PC-3 (cell line): Measurements from ENCODE around the gene TEP1. TPM values are rescaled to one million over a fixed set of nuclear protein-coding genes. Genes with fewer than 3 reads are reported as not detected.

Source experiments
- ATAC-seq: fragments of 200-7000 bp; cut with Tn5 transposase; 2 replicates; pipeline ENCODE4 v1.9.1; 2020; ENCODE audit warnings: mild to moderate bottlenecking, moderate library complexity
- BruUV-seq: library from RNA; stranded (reverse); fragments of 400-500 nt; replicated peaks from 2 replicates; lab custom pipeline; 2021; lab: Mats Ljungman, UMichigan
- CTCF ChIA-PET: fragments of 300-600 bp; sonication (Branson Sonifier 250); formaldehyde crosslinking; loops from one replicate; lab custom pipeline; 2022; ENCODE audit warnings: antibody characterized with exemption; lab: Charles Lee
- POLR2A ChIA-PET: fragments of 300-600 bp; sonication (Branson Sonifier 250); formaldehyde crosslinking; loops from one replicate; lab custom pipeline; 2022; ENCODE audit warnings: antibody characterized with exemption; ENCODE audit not compliant: unreplicated experiment; lab: Charles Lee
- DNase-seq: peaks from one replicate; pipeline ENCODE4 v3.0.0-alpha.2; 2015
- H2AFZ ChIP-seq: fragments of 300-600 bp; sonication (generic); 2 replicates; pipeline ENCODE4 v1.6.0; 2016; ENCODE audit warnings: antibody characterized with exemption, low read length
- H3F3A ChIP-seq: fragments of 300-600 bp; sonication (generic); one replicate; pipeline ENCODE4 v1.6.0; 2017; ENCODE audit warnings: antibody characterized with exemption, low read length, control low read depth, mild to moderate bottlenecking; ENCODE audit not compliant: unreplicated experiment
- H3K27ac ChIP-seq: fragments of 300-600 bp; sonication (generic); 2 replicates; pipeline ENCODE4 v1.5.1; 2016; ENCODE audit warnings: mild to moderate bottlenecking, low read length
- H3K27me3 ChIP-seq: fragments of 300-600 bp; sonication (generic); 2 replicates; pipeline ENCODE4 v1.6.1; 2016; ENCODE audit warnings: low read length, mixed read lengths
- H3K36me3 ChIP-seq: fragments of 300-600 bp; sonication (generic); 2 replicates; pipeline ENCODE4 v1.6.1; 2016; ENCODE audit warnings: low read depth, mixed run types, low read length, mixed read lengths
- H3K4me1 ChIP-seq: fragments of 300-600 bp; sonication (generic); 2 replicates; pipeline ENCODE4 v1.5.1; 2016; ENCODE audit warnings: low read length; ENCODE audit not compliant: insufficient read depth
- H3K4me2 ChIP-seq: fragments of 300-600 bp; sonication (generic); 2 replicates; pipeline ENCODE4 v1.6.0; 2016; ENCODE audit warnings: low read length
- H3K4me3 ChIP-seq: fragments of 300-600 bp; sonication (generic); 2 replicates; pipeline ENCODE4 v1.5.1; 2016; ENCODE audit warnings: mild to moderate bottlenecking, low read length, mixed read lengths
- H3K79me2 ChIP-seq: fragments of 300-600 bp; sonication (generic); 2 replicates; pipeline ENCODE4 v1.6.1; 2017; ENCODE audit warnings: low read length, mixed read lengths
- H3K9ac ChIP-seq: fragments of 300-600 bp; sonication (generic); 2 replicates; pipeline ENCODE4 v1.6.0; 2016; ENCODE audit warnings: mild to moderate bottlenecking, low read length
- H3K9me2 ChIP-seq: fragments of 300-600 bp; sonication (generic); replicated peaks from 2 replicates; pipeline ENCODE4 v1.6.1; 2016; ENCODE audit warnings: mixed run types, low read length, mixed read lengths
- H3K9me3 ChIP-seq: fragments of 300-600 bp; sonication (generic); 2 replicates; pipeline ENCODE4 v1.6.1; 2016; ENCODE audit warnings: low read length, mixed read lengths
- H4K20me1 ChIP-seq: fragments of 300-600 bp; sonication (generic); 2 replicates; pipeline ENCODE4 v1.6.1; 2016; ENCODE audit warnings: low read length, mixed read lengths
- CTCF ChIP-seq: fragments of 300-600 bp; sonication (generic); conservative IDR thresholded peaks from 2 replicates; pipeline ENCODE4 v1.5.1; 2017; ENCODE audit warnings: antibody characterized with exemption, low read depth, mild to moderate bottlenecking, low read length
- EZH2 ChIP-seq: fragments of 300-600 bp; sonication (generic); IDR thresholded peaks from one replicate; pipeline ENCODE4 v1.6.1; 2017; ENCODE audit warnings: antibody characterized with exemption, mild to moderate bottlenecking, low read length; ENCODE audit not compliant: unreplicated experiment
- EZH2phosphoT487 ChIP-seq: fragments of 300-600 bp; sonication (generic); IDR thresholded peaks from 2 replicates; pipeline ENCODE4 v1.6.1; 2018; ENCODE audit warnings: mild to moderate bottlenecking, antibody characterized with exemption, low read length, borderline replicate concordance
- intact Hi-C: fragments of 100-400 bp; cut with micrococcal nuclease; formaldehyde crosslinking; loops from 2 replicates; pipeline ENCODE4 v1.9.0; 2023
- total RNA-seq: library from RNA; depleted of rRNA; stranded (reverse); fragments of >200 nt; gene quantifications from 2 replicates; pipeline ENCODE4 v1.2.3, GENCODE V29; 2014

TEP1 gene
- total RNA-seq, 1 experiment from 2014 or later: 8.9 TPM

GRCh38 chr14:20397511-20397910 lies 15.8 kb downstream of the TEP1 start:
- no peaks in the 10 kb centered on the region; the same call in 1 of the 2 replicates for H4K20me1 ChIP-seq
- TF ChIP-seq EZH2phosphoT487: no peak
- TF ChIP-seq EZH2: no peak
- no peak for TF ChIP-seq CTCF
- H2AFZ ChIP-seq: no peak overlapping the region
- no peaks in the 10 kb centered on the region for H3K27me3 ChIP-seq
- ChIA-PET POLR2A (no interaction called here), CTCF (no interaction called here)
- no peak overlapping the region for H3K9ac ChIP-seq
- peaks cover 12% of the 10 kb centered on the region for H3K36me3 ChIP-seq
- H3K27ac ChIP-seq: no peak overlapping the region
- H3F3A ChIP-seq: no peaks in the 10 kb centered on the region
- peaks cover 24% of the 10 kb centered on the region for H3K4me1 ChIP-seq
- no peak overlapping the region for H3K4me2 ChIP-seq
- no TSS peak for BruUV-seq
- ATAC-seq (no peak), DNase-seq (no peak)
- H3K4me3 ChIP-seq: no peak overlapping the region
- H3K9me2 ChIP-seq: no peaks in the 10 kb centered on the region
- no peaks in the 10 kb centered on the region for H3K79me2 ChIP-seq
- intact Hi-C loops: no loop called here
- no peaks in the 10 kb centered on the region for H3K9me3 ChIP-seq

GRCh38 chr14:20391505-20391904 lies 21.8 kb downstream of the TEP1 start:
- Histone ChIP-seq H3K36me3 (peaks cover 24% of the 10 kb centered on the region), H3K4me3 (no peak overlapping the region), H3K9me2 (no peaks in the 10 kb centered on the region), H3K27me3 (no peaks in the 10 kb centered on the region), H3K9me3 (no peaks in the 10 kb centered on the region), H3K4me2 (no peak overlapping the region), H2AFZ (no peak overlapping the region), H4K20me1 (no peaks in the 10 kb centered on the region), H3K9ac (no peak overlapping the region), H3K27ac (no peak overlapping the region), H3K79me2 (no peaks in the 10 kb centered on the region), H3K4me1 (no peaks in the 10 kb centered on the region), H3F3A (no peaks in the 10 kb centered on the region)
- BruUV-seq: no TSS peak
- TF ChIP-seq EZH2 (no peak), EZH2phosphoT487 (no peak), CTCF (no peak)
- POLR2A ChIA-PET: no interaction called here
- intact Hi-C loops: no loop called here
- no peak for DNase-seq
- no peak for ATAC-seq
- CTCF ChIA-PET: no interaction called here

- Histone ChIP-seq H3K4me2 (no peak overlapping the region), H3F3A (no peaks in the 10 kb centered on the region), H3K9me2 (no peaks in the 10 kb centered on the region), H3K27me3 (no peaks in the 10 kb centered on the region), H3K36me3 (peaks cover 20% of the 10 kb centered on the region), H4K20me1 (no peaks in the 10 kb centered on the region), H3K79me2 (no peaks in the 10 kb centered on the region), H3K4me3 (no peak overlapping the region), H3K9me3 (no peaks in the 10 kb centered on the region), H3K4me1 (no peaks in the 10 kb centered on the region), H3K27ac (no peak overlapping the region), H3K9ac (no peak overlapping the region), H2AFZ (no peak overlapping the region)
- TF ChIP-seq EZH2phosphoT487: no peak
- TF ChIP-seq EZH2: no peak
- TF ChIP-seq CTCF: no peak
- intact Hi-C loops: no loop called here
- ChIA-PET POLR2A (no interaction called here), CTCF (no interaction called here)
- ATAC-seq (no peak), DNase-seq (no peak)
- no TSS peak for BruUV-seq
Observed at GRCh38 chr14:20388159-20388558, 25.1 kb downstream of the TEP1 start.
